Liver (tissue), 9 donors: Measurements from ENCODE around the gene SKAP1. TPM values are rescaled to one million over a fixed set of nuclear protein-coding genes. Genes with fewer than 3 reads are reported as not detected.

Experiments used
- DNase-seq: peaks from one replicate; pipeline ENCODE4 v3.0.0-alpha.2; 2017; ENCODE audit warnings: low spot score
- H3K27ac ChIP-seq, 2 donors: one replicate each; pipeline ENCODE4 v1.7.0; 2013; ENCODE audit warnings: inconsistent platforms in 2 of 2, low read length in 2 of 2, control low read depth in 1 of 2, low read depth in 1 of 2, mild to moderate bottlenecking in 1 of 2
- H3K27me3 ChIP-seq, 4 donors: one replicate each; pipeline versions ENCODE4 v1.6.1 to v1.7.0; 2013; ENCODE audit warnings: low read length in 3 of 4, inconsistent platforms in 1 of 4, mild to moderate bottlenecking in 1 of 4, moderate library complexity in 1 of 4; ENCODE audit not compliant: control insufficient read depth in 4 of 4, insufficient read depth in 4 of 4
- H3K36me3 ChIP-seq, 4 donors: one replicate each; pipeline versions ENCODE4 v1.6.1 to v1.7.0; 2013; ENCODE audit warnings: low read length in 3 of 4, mild to moderate bottlenecking in 3 of 4, low read depth in 1 of 4, moderate library complexity in 1 of 4; ENCODE audit not compliant: control insufficient read depth in 4 of 4, insufficient read depth in 3 of 4
- H3K4me1 ChIP-seq, 4 donors: one replicate each; pipeline versions ENCODE4 v1.6.1 to v1.7.0; 2013; ENCODE audit warnings: low read length in 3 of 4, mild to moderate bottlenecking in 3 of 4, moderate library complexity in 1 of 4; ENCODE audit not compliant: control insufficient read depth in 4 of 4, insufficient read depth in 4 of 4
- H3K4me3 ChIP-seq, 3 donors: one replicate each; pipeline versions ENCODE4 v1.6.1 to v1.7.0; 2013; ENCODE audit warnings: low read length in 3 of 3, control low read depth in 1 of 3, low read depth in 1 of 3, mild to moderate bottlenecking in 1 of 3
- H3K9ac ChIP-seq, 2 donors: one replicate each; pipeline ENCODE4 v1.7.0; 2013; ENCODE audit warnings: low read length in 2 of 2, mild to moderate bottlenecking in 2 of 2, moderate library complexity in 2 of 2, control low read depth in 1 of 2, low read depth in 1 of 2
- H3K9me3 ChIP-seq, 4 donors: one replicate each; pipeline versions ENCODE4 v1.6.1 to v1.7.0; 2013; ENCODE audit warnings: low read length in 3 of 4; ENCODE audit not compliant: control insufficient read depth in 4 of 4
- ATF3 ChIP-seq: IDR thresholded peaks from 2 replicates; pipeline ENCODE4 v1.6.1; 2016; ENCODE audit warnings: antibody characterized with exemption
- EGR1 ChIP-seq, 2 donors: IDR thresholded peaks; 2 replicates each; pipeline ENCODE4 v1.6.1; 2016 to 2018; ENCODE audit warnings: antibody characterized with exemption in 2 of 2, low read depth in 2 of 2
- FOXA1 ChIP-seq: IDR thresholded peaks from 2 replicates; pipeline ENCODE4 v1.6.1; 2016; ENCODE audit warnings: antibody characterized with exemption
- GABPA ChIP-seq, 2 donors: IDR thresholded peaks in 1 of 2; conservative IDR thresholded peaks in 1 of 2; 2 replicates each; pipeline ENCODE4 v1.6.1; 2016; ENCODE audit warnings: antibody characterized with exemption in 2 of 2, mild to moderate bottlenecking in 1 of 2, moderate library complexity in 1 of 2
- HNF4G ChIP-seq: IDR thresholded peaks from 2 replicates; pipeline ENCODE4 v1.6.1; 2016; ENCODE audit warnings: antibody characterized with exemption
- JUND ChIP-seq, 2 donors: IDR thresholded peaks; 2 replicates each; pipeline ENCODE4 v1.6.1; 2016; ENCODE audit warnings: antibody characterized with exemption in 2 of 2
- MAX ChIP-seq: IDR thresholded peaks from 2 replicates; pipeline ENCODE4 v1.6.1; 2016; ENCODE audit warnings: antibody characterized with exemption
- NR2F2 ChIP-seq: IDR thresholded peaks from 2 replicates; pipeline ENCODE4 v1.6.1; 2016; ENCODE audit warnings: antibody characterized with exemption
- RAD21 ChIP-seq, 2 donors: IDR thresholded peaks; 2 replicates each; pipeline ENCODE4 v1.6.1; 2016; ENCODE audit warnings: antibody characterized with exemption in 2 of 2, mild to moderate bottlenecking in 2 of 2
- RXRA ChIP-seq, 2 donors: IDR thresholded peaks; 2 replicates each; pipeline ENCODE4 v1.6.1; 2017 to 2018; ENCODE audit warnings: antibody characterized with exemption in 2 of 2, mild to moderate bottlenecking in 1 of 2
- SP1 ChIP-seq: IDR thresholded peaks from 2 replicates; pipeline ENCODE4 v1.6.1; 2018; ENCODE audit warnings: antibody characterized with exemption, mild to moderate bottlenecking
- TAF1 ChIP-seq: conservative IDR thresholded peaks from 2 replicates; pipeline ENCODE4 v1.6.1; 2016; ENCODE audit warnings: antibody characterized with exemption, mild to moderate bottlenecking
- YY1 ChIP-seq: IDR thresholded peaks from 2 replicates; pipeline ENCODE4 v1.6.1; 2016; ENCODE audit warnings: antibody characterized with exemption, mild to moderate bottlenecking
- WGBS: extraction: QIAGEN DNeasy Blood & Tissue Kit; methylation state at CpG from one replicate; pipeline ENCODE4 v1.1.7; 2013; 5-methylcytosine and 5-hydroxymethylcytosine counted together
- polyA plus RNA-seq, 2 donors: library from polyadenylated mRNA; stranded (reverse) in 1 of 2; unstranded in 1 of 2; fragments of 200-250 nt in 1 of 2; fragments of >200 nt in 1 of 2; fragmentation: Nextera tagmentation in 1 of 2; extraction: Ambion mirVana in 1 of 2; gene quantifications; one replicate each; pipeline versions ENCODE4 v1.2.1 to v1.2.3, GENCODE V29; 2013 to 2015
- total RNA-seq, 2 donors: library from RNA; depleted of rRNA; stranded (reverse); fragments of >200 nt; gene quantifications; one replicate each; pipeline ENCODE4 v1.2.3, GENCODE V29; 2014
- donor health status: healthy.
- donor health status: healthy.
- donor health status: healthy.
- donor health status: healthy.
- donor health status: healthy.

Gene SKAP1
- total and polyA plus RNA-seq, 4 donors: 2.5 to 20.8 (median 11.3) TPM

GRCh38 chr17:48184721-48185120 is 245.3 kb downstream of the SKAP1 start:
- Histone ChIP-seq H3K9ac (no peak overlapping the region), H3K4me1 (no peaks in the 10 kb centered on the region), H3K27me3 (peaks cover 0 to 3% (median 0%) of the 10 kb centered on the region in 4 donors), H3K36me3 (no peaks in the 10 kb centered on the region), H3K4me3 (no peak overlapping the region), H3K27ac (no peak overlapping the region), H3K9me3 (no peaks in the 10 kb centered on the region)
- no peak for TF ChIP-seq ATF3
- TF ChIP-seq TAF1: no peak
- no peak for TF ChIP-seq NR2F2
- no peak for TF ChIP-seq GABPA (IDR thresholded peaks at IDR 0.05 in 1 of 2, conservative IDR thresholded peaks at IDR 0.05 in 1 of 2)
- TF ChIP-seq RXRA (IDR thresholded peaks at IDR 0.05): no peak
- no peak for TF ChIP-seq FOXA1
- TF ChIP-seq YY1: no peak
- no peak for TF ChIP-seq MAX
- TF ChIP-seq SP1: no peak
- DNase-seq: no peak
- WGBS: 79% methylated on average over 6 of the region's 6 CpGs

GRCh38 chr17:48181653-48182052 is 248.4 kb downstream of the SKAP1 start:
- H3K4me1 ChIP-seq: no peaks in the 10 kb centered on the region
- peak; percentile 39 to 54 for TF ChIP-seq RAD21 (IDR thresholded peaks at IDR 0.05)
- no peak for TF ChIP-seq HNF4G
- DNase-seq: no peak
- H3K9ac ChIP-seq: no peak overlapping the region
- no peaks in the 10 kb centered on the region for H3K36me3 ChIP-seq
- no peaks in the 10 kb centered on the region for H3K9me3 ChIP-seq
- no peak overlapping the region for H3K4me3 ChIP-seq
- no peak overlapping the region for H3K27ac ChIP-seq
- peaks cover 0 to 3% (median 0%) of the 10 kb centered on the region in 4 donors for H3K27me3 ChIP-seq
- WGBS: 21% methylated on average over 1 of the region's 1 CpG

GRCh38 chr17:48180842-48181629 is 249.0 kb downstream of the SKAP1 start:
- H3K9ac ChIP-seq: no peak overlapping the region
- 81% methylated on average over 7 of the region's 7 CpGs for whole genome bisulfite sequencing
- H3K27ac ChIP-seq: no peak overlapping the region
- H3K36me3 ChIP-seq: no peaks in the 10 kb centered on the region
- no peak for TF ChIP-seq SP1
- no peak for TF ChIP-seq EGR1 (IDR thresholded peaks at IDR 0.05; ENCODE audit: low read depth in 2 of 2)
- TF ChIP-seq JUND (IDR thresholded peaks at IDR 0.05): no peak
- TF ChIP-seq GABPA (IDR thresholded peaks at IDR 0.05 in 1 of 2, conservative IDR thresholded peaks at IDR 0.05 in 1 of 2): no peak
- H3K4me3 ChIP-seq: no peak overlapping the region
- H3K9me3 ChIP-seq: no peaks in the 10 kb centered on the region
- no peaks in the 10 kb centered on the region for H3K4me1 ChIP-seq
- peaks cover 0 to 3% (median 0%) of the 10 kb centered on the region in 4 donors for H3K27me3 ChIP-seq
- DNase-seq: no peak
